ENCODE results near the gene PLXNA1.
A peak's percentile ranks its signal among the peaks of the same experiment; 100 is the strongest.

Gene PLXNA1

DNA sequence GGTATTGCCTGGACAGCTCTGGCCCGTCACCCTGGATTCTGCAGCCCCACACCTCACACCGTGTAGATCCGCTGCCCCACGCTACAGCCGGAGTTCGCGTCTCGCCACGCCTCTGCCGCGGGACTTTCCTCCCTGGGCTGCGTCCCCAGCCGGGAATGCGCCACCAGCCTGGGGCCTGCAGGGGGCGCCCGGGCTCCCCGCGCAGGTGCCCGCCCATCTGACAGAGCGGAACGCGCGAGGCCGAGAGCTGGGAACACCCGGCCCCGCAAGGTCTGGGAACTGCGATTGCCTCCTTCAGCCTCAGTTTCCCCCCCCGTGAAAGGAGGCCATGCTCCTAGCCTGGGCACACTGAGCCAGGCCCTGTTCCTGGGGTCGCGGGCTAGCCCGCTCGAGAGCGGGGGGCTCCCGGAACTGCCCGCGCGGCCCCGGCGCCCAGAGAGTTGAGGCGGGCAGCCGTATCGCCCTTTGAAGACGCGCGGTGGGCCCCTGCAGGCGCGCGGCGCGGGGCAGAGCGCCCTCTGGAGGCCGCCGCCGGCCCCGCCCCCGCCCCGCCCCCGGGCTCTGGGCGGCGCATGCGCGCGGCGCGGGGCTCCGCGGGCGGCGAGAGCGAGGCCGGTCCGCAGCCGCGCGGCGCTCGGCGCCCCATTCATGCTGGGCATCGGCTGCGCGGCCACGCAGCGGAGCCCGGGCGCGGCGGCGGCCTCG lies at the start of gene PLXNA1:
TSS of gene PLXNA1 (plus strand) at position 645 of the 705 bp plus-strand sequence. CDS start 5,479 bp downstream, outside the sequence.
- DNase-seq, result peak; percentile 93

GRCh38 chr3:126934031-126934531 lies 48.8 kb upstream of the PLXNA1 start:
- DNase-seq, result no peak

- DNase-seq, result no peak
Observed at GRCh38 chr3:126934991-126935390, 47.9 kb upstream of the PLXNA1 start.

DNA sequence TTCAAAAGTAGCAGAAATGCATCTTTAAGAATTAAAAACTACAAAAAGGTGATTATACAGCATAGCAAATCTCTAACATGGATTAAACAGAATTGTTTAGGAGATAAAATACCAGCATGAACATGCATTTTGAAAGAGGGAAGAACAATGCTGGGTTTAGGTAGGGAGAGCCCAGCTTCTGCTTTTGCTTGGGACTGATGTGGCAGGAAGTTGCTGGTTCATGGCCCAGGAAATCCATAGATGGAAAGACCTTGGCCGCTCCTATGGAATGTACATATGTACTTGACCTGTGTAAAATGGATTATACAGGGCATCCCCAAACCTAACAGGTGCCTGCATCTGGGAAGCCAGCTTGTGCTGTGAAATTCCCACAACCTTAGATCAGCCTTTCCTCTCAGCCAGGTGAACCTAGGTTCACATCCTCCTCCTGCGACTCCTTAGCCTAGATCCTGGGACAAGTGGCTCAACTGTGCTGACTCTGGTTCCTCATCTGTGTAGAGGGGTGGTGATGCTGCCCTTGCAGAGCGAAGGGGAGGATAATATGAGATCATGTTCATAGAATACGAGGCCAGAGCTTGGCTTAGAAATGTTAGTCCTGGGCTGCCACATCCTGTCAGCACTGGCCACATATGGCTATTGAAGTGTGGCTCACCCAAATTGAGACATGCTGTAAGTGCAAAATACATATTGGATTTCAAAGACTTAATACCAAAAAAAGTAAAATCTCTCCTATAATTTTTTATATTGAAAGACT lies 47.0 kb upstream of the PLXNA1 start:
- no peak for DNase-seq

DNA sequence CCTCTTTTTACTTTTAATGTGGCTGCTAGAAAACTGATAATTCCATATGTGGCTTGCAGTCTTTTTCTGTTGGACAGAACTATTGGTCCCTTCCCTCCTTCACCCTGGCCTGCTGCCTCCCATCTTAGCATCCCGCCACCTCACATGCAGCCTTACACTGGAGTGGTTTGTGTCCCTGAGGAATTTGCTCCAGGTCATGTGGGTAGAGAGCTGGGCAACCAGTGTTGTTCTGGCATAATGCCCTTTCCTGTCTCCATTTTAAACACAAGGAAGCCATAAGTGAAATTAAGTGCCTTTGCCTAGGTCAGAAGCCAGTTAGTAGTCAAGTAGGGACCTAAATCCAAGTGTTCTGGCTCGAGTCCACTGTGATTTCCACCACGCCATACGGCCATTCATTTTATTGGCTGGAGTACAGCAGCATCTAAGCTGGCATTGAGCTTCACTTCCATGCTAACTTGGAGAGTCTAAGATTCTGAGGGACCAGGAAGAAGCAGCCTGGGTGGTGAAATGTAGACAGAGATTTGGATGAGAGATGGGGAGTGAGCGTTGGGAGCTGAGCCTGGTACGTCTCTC lies 46.0 kb upstream of the PLXNA1 start:
- DNase-seq, result no peak

DNA sequence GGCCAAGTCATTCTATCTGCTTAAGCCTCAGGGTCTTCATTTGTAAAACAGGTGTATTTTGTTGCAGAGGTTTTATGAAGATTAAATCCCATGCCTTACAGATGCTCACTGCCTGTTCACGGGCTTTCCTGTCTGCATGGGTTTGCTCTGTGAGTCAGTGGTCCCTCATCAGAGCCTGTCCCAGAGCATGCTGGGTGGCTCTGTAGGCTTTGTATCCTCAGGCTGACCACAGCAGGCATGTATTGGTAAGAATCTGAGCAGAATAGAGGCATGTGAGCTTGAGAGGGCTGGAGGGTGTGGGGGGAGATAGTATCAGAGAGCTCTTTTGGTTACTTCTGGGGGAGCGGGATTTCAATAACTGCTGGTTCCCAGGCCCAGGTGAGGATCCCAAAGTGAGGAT lies 45.4 kb upstream of the PLXNA1 start:
- no peak for DNase-seq

DNA sequence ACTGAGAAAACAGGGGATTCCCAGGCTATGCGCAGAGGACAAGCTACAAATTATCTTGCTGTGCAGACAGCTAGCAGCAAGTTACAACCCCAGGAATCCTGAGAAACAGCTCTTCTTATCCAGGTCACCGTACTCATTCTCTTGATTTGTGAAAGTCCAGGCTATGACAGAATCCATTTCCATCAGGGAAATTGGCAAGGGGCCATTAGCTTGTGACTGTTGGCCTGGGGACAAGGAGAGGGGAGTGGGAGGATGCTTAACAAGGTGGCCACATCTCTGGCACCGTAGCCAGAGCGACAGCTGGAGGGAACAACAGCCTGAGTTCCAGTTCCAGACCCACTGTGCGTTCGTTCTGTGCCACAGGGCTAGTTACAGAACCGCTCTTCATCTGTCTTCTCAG lies 44.9 kb upstream of the PLXNA1 start:
- no peak for DNase-seq

DNA sequence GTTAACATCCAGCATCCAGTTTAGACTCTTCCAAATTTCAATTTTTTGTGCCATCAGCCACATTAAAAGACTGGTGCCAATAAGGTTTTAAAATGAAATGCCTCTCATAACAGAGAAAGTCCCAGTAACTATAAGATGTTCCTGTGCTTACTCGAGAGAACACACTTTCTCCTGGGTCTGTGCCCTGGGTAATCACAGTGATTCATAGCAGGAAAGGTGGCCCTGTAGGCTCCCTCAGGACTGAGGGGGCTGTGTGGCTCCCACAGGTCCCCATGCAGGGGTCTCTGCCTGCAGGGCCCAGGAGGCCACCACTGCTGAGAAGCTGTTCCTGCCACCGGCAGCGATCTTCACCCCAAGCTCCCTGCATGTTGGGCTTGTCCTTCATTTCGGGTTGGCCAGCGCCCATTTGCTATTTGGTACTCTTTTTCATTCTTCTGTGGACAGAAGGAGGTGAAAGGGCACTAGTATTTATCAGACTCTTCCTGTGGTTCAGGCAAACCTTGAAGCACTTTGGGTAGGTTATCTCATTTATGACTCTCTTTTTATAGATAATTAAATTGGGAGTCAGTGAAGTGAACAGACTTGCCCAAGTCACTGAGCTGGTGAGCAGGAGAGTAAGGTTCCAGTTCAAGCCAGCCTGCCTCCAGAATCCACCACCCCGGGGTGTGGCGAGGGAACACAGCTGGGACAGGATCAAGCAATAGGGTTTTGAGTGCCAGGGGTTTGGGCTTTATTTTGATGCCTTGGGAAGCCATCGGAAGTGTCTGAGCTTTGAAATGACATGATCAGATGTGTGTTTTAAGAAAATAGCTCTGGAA lies 44.2 kb upstream of the PLXNA1 start:
- DNase-seq, result no peak

GRCh38 chr3:126939338-126939718 lies 43.6 kb upstream of the PLXNA1 start:
- no peak for DNase-seq

DNA sequence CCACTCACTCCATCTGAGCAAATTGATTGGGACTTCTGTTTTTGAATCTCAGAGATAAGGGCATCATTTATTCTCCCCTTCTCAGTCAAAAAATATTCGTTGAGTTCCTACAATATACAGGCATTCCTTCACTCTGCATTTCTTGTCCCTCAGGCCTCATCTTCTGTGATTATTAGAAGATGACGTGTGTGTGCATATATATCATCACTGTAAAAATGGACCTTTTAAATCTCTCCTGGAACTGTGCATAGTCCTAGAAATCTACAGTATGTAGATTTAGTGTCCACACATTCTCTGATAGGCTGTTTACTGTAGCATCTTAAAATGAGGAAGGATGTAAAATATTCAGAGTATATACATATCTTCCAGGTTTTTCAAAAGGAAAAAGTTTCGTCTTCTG lies 43.2 kb upstream of the PLXNA1 start:
- DNase-seq, result no peak

- no peak for DNase-seq
Observed at GRCh38 chr3:126941721-126942270, 41.1 kb upstream of the PLXNA1 start.

GRCh38 chr3:126944089-126944965 lies 38.6 kb upstream of the PLXNA1 start:
- DNase-seq, result no peak

DNA sequence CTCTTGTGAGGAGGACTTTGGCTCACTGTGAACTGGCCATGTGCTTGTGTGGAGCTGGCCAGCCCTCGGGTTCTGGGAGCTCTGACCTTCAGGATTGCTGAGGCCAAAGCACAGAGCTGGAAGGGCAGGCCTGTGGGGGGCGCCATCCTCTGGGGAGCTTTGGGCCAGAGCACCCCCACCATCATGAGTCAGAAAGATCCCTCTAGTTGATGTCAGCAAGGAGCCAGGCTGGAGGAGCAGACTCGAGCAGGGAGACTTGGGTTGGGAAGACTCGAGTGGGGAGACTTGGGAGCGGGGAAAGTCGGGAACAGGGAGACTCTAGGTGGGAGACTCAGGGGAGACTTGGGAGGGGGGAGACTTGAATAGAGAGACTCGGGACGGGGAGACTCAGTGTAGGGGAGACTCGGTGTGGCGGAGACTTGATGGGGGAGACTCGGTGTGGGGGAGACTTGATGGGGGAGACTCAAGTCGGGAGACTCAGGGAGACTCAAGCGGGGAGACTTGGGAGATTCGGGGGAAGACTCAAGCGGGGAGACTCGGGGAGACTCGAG lies 37.7 kb upstream of the PLXNA1 start:
- DNase-seq, result no peak

DNA sequence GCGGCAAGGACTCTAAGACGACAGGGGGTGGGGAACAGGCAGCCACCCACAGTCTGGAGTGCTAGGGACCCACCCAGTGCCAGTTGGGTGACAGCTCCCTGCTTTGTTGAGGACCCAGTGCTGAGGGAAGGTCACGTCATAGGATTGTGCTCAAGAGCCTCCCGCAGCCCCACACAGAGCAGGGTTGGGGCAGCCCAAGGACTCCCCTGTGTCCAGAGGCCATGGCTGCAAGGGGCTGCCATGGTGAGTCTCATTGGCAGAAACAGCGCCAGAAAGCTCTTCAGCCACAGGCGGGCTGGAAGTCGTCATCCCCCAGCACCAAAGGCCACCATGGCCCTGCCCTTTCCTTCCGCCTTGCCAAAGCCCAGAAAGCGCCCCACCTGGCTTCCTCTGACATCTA lies 37.0 kb upstream of the PLXNA1 start:
- no peak for DNase-seq

DNA sequence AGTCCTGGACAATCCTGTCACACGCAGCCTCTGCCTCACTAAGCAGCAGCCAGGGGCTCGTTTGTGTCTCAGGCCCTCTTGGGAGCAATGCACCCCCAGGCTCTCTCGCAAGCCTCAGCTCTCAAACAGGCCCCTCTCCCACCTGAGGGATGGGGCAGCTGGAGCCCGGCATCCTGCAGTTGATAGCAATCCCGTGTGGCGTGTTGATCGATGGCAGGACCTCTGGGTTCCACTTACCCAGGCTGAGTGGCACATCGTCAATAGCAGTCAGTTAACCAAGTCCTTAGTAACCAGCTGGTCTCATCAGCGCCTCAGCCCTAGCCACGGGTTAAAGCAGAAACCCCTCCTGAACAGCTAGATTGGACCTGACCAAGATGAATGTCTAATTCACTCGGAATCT lies 36.5 kb upstream of the PLXNA1 start:
- DNase-seq, result no peak

DNA sequence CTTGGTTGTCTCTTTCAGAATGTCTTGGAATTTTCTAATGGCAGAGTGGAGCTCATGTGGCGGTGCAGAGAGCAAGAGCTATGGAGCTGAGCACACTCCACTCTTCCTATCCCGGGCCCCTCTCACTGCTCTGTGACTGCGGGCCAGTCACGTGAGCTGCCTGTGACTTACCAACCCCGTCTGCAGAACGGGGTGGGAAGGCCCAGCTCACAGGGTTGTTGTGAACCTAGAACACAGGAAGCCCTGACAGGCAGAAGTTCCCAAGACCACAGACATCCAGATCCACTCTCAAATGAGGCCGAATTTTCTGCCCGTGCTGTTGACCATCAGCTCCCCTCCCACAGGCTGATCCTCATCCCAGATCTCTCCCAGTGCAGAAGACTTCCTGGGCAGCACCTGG lies 35.5 kb upstream of the PLXNA1 start:
- DNase-seq, result no peak

- no peak for DNase-seq
Observed at GRCh38 chr3:126948980-126949535, 33.9 kb upstream of the PLXNA1 start.

- no peak for DNase-seq
Observed at GRCh38 chr3:126951561-126951960, 31.4 kb upstream of the PLXNA1 start.

DNA sequence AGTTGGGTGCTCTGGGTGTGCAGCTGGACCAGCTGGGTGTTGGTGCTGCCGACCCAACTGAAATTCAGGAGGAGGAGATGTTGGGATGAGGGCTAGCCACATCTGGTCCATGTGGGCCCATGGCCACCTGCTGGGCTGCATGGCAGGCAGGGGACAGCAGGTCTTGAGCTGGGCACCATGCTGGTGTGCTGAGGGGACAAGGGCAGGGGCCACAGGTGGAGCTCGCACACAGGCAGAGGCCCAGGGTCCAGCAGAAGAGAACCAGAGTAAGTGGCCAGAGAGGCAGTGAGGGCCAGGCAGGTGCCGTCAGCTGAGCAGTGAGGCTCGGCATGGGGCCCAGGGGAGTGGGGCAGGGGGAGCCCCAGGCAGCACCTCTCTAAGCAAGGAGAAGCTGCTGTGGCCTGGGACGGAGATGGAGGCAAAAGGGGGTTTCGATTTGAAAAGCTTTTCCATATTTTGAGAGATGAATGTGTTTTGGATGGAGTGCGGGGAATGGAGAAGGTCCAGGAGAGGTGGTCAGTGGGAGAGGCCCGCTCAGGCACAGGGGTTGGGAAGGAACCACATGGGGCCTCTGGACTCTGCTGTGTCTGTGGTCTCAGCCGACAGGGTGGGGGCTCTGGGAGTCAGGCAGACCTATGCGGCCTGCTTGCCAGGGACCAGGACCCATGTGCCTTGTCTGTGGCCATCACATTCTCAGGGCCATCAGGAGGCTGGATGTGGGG lies 30.5 kb upstream of the PLXNA1 start:
- DNase-seq, result no peak

- DNase-seq, result no peak
Observed at GRCh38 chr3:126952983-126953660, 29.8 kb upstream of the PLXNA1 start.
